NK-92 (cell line): ENCODE measurements around the gene TFAP2B.

ENCODE experiments used
- DNase-seq: peaks from one replicate; lab custom pipeline; 2025; ENCODE audit not compliant: unreplicated experiment; lab: John Stamatoyannopoulos, UW

The TFAP2B gene

DNA sequence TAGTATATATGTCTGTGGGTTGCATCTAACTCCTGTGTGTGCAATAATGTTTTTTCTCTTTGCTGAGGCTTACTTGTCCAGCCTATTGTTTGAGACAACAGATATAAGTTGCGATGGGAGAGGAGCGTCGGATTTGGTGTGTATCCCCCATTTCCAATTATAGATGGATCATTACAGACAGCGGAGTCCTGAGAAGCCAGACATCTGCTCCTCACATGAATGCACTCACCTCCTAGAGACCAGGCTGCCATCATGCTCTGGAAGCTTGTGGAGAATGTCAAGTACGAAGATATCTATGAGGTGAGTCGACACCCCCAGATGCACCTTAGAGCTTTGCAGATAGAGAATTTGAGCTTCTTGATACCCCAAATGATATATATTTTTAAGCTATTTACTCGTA lies at the start of gene TFAP2B:
Gene TFAP2B (plus strand): TSS at position 199 of the 400 bp plus-strand sequence. CDS start 21 bp downstream, at position 220.
- DNase-seq: no peak

DNA sequence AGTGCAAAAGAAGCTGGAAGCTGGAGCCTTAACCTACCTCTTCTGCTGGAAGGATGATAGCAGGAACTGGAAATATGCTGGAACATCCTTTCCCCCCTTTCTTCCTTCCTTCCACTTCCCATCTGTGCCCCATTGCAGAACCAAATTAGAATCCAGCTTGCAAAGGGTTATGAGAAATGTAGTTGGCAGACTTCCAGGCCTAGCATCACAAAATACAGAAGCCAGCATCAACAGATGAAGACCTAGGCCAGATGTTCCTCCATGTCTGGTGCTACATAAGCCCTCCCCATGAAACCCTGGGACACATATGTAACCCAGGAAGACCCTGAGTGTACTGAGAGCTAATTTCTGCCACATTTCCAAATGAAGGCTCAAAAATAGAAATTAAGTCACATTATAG lies 40.0 kb upstream of the TFAP2B start:
- DNase-seq: no peak

DNA sequence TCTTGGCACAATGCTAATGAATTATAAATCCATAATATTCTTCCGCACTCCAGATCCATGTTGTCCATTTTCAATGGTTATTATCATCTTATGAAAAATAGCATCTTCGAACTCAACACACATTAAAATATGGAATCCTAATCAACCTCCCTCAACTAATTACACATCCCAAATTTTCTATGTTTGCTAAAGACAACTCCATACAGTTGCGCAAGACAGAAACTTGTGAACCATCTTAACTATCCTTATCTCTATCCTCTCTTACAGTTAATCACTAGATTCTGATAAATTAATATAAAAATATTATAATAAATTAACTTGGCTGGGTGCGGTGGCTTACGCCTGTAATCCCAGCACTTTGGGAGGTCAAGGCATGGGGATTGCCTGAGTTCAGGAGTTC lies 38.3 kb upstream of the TFAP2B start:
- no peak for DNase-seq

DNA sequence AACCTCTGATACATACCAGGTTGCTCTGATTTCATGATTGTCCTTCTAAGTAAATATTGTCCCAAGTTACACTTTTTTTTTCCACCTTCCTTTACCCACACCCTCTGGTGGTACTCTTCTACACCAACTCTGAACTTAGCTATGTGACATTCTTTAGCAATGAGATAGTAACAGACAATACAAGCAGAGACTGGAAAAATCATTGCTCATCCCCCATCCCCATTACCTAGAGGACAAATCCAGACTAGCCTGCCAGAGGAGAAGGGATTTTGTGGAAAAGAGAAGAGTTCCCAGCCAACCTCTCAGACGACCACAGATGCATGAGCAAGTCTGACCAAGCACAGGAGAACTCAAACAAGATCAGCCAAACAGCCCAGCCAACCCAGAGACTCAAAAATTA lies 32.8 kb upstream of the TFAP2B start:
- no peak for DNase-seq

DNA sequence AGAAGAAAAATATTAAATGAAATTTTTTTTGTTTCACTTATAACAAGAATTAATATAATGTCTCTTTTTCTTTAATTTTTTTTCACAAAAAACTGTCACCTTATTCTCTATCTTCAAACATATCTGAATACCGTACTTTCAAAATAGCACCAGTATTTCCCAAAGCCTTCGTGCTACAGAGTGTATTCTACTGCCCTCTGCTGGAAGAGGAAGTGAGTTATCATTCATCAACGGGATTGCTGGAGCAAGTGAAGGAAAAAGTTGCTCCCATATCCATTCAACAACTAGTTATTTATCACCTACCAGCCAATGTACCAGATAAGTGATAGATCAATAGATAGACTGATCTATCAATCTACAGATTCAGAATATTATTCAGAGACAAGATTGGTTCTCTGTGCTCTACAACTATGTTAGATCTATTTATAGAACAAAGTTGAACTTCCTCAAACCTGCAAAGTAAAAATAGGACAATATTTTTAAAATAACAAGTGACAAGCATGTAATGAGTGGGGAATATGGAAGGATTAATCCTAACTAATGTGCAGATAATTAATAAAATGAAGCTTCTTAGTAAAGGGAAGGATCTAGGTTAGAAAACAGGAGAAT lies 26.7 kb upstream of the TFAP2B start:
- no peak for DNase-seq

DNA sequence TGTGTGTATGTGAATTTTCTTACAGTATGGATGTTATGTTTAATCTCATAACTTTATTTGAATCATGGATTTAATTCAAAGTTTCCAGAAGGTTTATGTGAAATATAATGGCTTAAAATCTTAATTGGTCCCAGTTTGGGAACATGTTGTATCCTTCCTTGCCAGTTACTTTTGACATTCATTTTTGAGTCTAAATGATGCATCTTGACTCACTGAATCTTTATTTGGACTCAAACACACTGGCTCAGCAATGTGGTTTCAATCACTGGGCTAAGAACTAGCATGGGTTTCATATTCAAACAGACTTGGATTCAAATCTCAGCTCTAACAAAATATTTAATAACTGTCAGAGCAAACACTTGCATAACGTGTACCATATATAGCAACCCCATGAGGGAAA lies 25.9 kb upstream of the TFAP2B start:
- DNase-seq: no peak

DNA sequence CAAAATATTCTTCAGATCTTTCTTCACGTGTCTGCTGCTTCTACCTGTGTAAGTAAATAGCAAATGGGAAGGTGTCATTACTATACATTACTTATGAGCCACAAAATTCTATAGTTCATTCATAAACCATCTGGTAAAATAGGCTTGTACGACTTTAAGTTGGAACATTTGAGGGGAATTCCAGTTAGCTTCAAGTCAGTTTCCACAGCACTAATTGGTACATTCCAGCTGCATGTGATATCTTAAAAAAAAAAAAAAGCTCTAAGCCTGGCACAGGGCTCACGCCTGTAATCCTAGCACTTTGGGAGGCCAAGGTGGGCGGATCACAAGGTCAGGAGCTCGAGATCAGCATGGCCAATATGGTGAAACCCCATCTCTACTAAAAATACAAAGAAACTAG lies 23.1 kb upstream of the TFAP2B start:
- DNase-seq: no peak

DNA sequence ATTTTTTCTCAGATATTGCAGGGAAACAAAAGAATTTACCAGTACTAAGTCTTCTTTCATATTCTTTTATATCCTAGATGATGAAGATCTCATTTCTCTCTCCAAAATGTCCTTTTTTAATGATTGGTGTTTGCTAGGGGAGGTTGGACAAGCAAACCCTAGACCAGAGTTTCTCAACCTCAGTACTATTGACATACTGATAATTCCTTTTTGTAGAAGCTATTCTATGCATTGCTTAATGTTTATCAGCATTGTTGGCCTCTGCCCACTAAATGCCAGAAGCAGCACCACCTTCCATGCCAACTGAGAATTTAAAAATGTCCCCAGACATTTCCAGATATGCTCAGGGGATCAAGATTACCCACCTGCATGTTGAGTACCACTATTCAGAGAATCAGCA lies 14.4 kb upstream of the TFAP2B start:
- DNase-seq: no peak

DNA sequence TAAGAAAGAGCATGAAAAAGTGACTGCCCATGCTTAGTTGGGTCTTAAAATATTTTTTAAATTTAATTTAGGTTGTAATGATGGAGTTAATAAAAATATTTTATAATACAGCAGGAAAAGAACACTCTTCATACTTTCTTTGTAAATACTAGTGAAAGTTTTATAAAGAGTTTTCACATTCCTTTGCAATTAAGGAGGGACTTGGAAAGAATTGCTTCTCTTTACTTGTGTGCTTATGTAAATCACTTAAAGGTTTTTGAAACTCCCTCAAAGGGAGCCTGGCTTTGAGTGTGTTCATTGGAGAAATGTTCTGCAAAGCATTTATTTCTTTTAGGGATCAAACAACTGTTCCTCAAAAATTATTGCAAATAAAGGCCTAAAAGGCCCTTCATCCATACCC lies 11.6 kb upstream of the TFAP2B start:
- no peak for DNase-seq

DNA sequence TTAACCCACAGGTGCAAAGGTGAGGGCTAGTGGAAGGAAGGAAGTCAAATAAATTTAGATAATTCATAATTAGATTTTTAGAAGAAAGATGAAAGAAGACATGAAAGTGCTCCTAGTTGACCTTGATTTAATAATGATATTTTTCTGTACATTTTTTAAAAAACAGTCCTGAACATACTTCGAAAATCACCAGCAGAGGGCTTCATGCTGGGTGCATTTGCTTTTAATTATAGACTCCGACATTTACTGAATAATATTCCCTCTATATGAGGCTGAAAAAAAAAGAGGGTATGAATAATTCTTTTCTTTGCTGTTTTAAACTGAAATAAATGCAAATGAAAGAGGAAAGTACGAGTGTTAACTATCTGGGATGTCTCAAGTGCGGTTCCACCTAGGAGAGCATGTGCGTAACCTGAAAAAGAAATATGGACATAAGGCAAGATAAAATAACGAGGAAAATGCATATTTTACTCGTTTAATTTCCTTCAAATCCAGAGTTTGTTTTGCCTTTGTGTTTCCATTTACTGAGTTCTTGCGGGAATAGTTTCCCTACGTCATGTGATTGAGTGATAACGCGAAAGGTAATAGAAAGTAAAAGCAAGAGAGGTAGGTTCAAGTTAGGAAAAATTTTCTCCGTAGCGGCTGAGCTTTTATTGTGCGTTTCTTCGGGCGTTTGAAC lies 3.1 kb upstream of the TFAP2B start:
- DNase-seq: no peak

DNA sequence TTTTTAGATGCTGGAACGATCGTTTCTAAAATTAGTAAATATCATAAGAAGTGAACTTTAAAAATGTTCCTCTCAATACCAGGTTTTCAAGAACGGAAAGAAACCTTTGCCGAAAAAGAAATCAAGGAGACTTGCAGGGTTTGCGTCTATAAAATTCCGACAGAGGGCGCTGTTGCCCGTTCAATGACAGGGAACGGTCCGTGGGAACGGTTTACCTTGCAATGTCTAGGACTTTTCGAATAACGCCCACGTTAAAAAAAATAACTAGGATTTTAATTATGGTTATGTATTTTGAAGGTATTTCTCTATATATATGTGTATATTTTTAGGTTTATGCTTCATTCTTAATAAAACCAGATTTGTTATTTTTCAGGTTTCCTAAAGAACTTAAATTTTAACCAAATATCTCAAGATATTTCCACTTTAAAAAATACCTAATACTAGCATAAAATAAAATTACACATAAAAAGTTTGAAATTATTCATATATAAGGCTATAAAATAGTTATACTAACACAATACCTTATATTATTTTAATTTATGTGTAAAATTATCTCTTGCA lies 2.5 kb upstream of the TFAP2B start:
- no peak for DNase-seq

DNA sequence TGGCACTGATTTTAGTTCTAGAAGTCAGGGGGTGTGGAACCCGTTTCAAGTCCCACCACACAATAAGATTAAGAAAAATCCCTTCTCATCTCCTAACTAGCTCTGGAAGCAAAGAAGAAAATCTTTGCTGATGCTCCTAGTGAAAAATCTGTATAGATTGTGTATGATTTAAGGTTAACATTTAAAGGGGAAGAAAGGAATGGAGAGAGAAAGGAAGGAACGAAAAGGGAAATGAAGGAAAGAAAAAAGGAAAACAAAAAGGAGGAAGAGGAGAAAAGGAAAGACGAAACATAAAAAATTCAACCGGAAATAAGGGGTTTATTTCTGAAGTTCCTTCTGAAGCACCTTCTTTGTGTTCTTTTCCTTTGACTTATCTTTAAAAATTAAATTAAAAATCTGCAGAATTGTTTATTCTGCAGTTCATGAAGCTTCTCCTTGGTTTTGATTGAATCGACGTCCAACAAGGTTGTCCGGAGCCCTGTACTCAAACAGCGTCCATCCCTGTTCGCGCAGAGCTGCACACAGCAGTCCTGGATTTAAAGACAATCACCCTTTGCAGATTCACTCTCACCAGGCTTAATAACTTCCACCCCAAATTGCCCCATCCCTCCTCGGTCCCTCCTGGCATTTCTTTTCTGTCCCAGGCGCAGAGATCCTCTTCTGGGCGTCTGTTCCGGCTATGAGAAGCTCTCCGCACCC lies 1.6 kb upstream of the TFAP2B start:
- no peak for DNase-seq

DNA sequence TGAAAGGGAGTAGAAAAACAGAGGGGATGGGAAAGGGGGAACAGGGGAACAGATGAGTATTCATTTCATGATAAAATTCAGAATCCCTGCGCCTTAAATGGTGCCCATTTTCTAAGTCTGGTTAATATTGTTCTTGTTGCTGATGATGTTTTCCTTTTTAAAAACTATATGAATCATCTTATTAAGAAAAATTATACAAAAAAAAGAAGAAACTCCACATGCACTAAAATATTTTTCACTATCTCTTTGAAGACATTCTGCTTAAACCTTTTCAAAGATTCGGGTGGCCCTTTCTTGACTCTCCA lies 1.1 kb upstream of the TFAP2B start:
- DNase-seq: no peak

DNA sequence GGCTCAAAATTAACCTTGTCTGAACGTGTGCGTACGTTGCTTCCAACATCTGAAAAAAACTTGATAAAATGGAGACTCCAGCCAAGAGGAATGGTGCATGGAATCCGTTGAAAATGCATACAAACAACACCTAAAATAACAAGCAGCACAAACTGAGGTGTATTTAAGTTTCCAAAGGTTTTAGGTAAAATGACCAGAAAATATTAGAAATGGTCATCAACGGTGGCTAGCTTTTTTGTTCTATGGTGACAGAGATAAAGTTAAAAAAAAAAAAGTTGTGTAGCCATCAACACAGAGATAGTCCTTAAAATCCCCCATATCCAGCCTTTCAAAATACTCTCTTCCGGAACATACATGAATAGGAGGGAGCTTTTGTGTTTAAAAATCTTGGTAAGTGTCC lies 651 bp upstream of the TFAP2B start:
- no peak for DNase-seq

DNA sequence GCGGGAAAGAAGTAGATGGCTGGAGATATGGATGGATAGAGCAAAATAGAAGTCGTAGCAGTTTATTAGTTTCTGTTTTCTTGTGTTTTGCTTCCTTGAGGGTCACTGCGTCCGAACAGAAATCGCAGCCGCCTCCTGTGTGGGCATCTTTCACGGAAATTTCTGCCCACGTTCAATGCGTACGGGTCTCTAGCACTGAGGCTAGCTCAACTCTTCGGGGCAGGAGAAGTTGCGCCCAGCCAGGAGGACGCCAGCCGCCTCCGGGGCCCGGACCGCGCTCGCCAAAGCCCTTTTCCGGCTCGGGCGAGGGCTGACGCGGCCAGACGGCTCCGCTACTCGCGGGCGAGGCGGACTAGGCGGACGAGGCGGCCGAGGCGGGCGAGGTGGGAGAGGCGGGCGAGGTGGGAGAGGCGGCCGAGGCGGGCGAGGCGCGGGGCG lies 814 bp downstream of the TFAP2B start:
- no peak for DNase-seq

DNA sequence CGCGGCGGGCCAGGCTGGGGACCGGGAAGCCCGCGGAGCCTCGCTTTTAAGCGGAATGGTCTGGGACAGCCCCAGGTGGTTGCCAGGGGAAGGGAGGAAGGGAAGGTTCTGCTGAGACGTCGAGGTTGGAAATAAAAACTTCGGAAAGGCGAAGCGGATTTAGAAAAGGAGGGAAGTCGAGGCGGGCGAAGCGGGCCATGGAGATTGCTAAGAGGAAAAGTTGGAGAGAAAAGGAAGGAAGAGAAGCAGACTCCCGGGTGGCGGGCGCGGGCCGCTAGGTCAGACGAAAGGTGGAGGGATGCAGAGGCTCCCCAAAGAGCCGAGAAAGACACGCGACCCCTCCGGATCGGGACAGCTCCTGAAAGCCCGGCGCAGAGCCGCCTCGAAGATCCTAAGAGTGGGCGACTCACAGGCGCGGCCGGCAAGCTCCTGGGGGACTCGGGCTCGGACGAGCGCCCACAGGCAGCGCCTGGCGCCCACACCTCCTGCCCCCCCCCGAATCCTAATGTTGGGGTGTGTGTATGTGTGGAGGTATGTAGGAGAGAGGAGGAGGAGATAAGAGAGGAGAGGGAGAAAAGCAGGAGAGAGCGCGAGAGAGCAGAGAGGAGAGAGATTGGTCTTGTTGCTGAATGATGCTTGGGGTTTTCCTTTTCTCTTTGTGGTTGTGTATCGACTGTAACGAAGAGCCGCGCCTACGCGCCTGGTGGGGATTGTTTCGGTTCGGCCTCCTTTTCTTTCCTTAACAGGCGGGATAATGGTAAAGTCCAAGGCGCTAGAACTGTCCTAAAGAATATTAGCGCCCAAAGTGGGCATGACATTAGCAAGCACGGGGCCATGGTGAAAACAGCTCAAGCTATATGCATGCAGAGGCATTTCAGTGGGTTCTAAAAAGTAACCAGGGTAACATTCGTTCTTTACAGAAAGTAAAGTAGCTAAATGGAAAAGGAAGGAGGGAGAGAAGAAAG lies 1.5 kb downstream of the TFAP2B start:
- no peak for DNase-seq

DNA sequence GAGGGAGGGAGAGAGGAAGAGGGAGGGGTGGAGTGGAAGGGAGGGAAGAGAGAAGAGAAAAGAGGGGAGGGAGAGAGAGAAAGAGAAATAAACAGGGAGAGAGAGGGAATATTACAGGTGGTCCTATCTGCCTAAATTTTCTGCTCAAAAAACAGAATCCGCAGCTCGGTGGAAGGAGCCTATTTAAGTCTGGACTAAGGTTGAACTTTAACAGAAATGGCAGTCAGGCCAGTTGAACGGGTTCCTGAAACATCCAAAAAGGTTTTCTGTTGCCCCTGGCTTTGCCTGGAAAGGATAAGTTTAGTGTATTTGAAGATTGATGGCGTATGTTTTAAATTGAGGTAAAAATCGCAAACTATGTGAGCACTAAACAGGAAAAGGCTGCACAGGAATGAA lies 2.2 kb downstream of the TFAP2B start:
- no peak for DNase-seq

DNA sequence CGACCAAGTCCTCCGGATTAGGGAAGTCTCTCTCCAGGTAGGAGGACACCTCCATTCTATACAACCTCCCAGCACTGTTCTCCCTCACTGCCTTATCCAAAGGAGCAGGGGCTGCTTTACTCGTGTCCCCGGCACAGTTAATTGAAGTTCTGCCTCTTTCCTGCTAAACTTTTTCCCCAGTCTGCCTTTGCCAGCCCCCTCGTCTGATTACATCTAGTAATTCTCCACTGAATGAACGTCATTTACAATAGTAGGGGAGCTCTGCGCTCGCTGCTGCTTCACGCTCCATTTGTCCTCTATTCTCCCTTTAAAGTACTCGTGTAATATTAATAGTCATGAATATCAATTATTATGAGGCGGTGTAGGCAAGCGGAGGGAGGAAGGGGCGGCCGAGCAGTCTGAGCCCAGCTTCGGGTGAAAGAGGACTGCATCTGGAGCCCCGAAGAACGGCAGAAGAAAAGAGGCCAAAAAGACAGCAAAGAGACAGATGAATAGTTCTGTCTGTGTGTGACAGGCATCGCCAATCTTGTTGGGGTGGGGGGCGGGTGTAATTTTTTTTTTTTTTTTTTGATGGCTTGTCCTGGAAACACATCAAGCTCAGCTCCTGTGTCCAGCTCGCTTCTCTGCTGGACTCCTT lies 2.9 kb downstream of the TFAP2B start:
- no peak for DNase-seq

DNA sequence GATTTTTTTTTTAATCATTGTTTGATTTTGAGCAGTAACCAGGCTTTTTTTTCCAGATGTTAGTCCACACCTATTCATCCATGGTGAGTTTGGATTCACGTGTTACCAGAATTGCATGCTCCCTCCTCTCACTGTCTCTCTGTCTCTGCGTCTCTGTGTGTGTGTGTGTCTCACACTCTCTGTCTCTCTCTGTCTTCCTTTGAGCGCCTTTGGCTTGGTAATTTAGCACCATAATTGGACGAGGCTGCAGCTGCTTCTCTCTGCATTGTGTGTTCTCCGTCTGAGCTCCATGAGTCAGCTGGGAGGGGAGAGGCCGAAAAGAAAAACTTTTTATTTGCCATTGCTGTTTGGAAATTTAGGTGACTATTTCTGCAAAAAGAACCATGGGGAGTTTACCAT lies 3.4 kb downstream of the TFAP2B start:
- no peak for DNase-seq

DNA sequence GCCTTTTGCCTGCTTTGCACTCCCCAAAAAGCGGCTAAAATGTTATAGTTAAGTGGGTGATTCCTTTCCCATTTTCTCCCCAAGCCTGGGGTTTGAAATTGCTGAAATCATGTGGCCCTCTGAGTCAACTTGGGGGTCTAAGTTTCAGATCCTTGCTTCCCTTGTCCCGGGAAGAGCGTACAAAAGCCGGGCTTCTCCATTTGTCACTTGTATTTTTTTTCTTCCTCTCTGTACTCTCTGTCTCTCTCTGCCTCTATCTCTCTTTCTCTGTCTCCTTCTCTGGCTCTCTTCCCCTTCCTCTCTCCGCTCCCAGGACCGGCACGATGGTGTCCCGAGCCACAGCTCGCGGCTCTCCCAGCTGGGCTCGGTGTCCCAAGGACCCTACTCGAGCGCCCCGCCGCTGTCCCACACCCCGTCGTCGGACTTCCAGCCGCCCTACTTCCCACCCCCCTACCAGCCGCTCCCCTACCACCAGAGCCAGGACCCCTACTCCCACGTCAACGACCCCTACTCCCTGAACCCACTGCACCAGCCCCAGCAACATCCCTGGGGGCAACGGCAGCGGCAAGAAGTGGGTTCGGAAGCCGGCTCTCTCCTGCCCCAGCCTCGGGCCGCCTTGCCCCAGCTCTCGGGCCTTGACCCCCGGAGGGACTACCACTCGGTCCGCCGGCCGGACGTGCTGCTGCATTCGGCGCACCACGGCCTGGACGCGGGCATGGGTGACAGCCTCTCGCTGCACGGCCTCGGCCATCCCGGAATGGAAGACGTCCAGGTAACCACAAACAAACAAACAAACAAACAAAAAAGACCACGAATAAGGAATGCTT lies 4.6 kb downstream of the TFAP2B start:
- no peak for DNase-seq
